ENCODE results near the gene COL4A3. TPM values are rescaled to one million over a fixed set of nuclear protein-coding genes. Genes with fewer than 3 reads are reported as not detected.

Gene COL4A3
- total RNA-seq, 1 experiment from 2014 or later: 0.12 TPM

- ChIA-PET POLR2A (interaction anchor here (0.6 to 1.8 kb wide), 6 partner anchors 33 to 110 kb away, joined by 3 to 7 read pairs (median 3); partner anchors contain the start of gene MFF), CTCF (interaction anchor here (0.6 to 5.2 kb wide), 46 partner anchors 9 to 1849 kb away, joined by 3 to 141 read pairs (median 3); partner anchors contain the start of genes COL4A3, COL4A4 and MFF)
- TF ChIP-seq CTCF (IDR thresholded peaks at IDR 0.05; ENCODE audit: unreplicated experiment): peak; percentile 87
- H3K36me3 Mint-ChIP-seq (ENCODE audit: insufficient read depth, unreplicated experiment): no peaks in the 10 kb centered on the region
- H3K9me3 Mint-ChIP-seq (ENCODE audit: unreplicated experiment): no peaks in the 10 kb centered on the region
- no peak overlapping the region for H3K27ac Mint-ChIP-seq (ENCODE audit: low read depth, unreplicated experiment)
- no TSS peak for BruUV-seq (replicated peaks)
- no peaks in the 10 kb centered on the region for H3K4me1 Mint-ChIP-seq (ENCODE audit: insufficient read depth, unreplicated experiment)
- no peak overlapping the region for H3K4me3 Mint-ChIP-seq (ENCODE audit: unreplicated experiment)
- DNase-seq (ENCODE audit: unreplicated experiment): peak; percentile 73
- intact Hi-C loops (cut with micrococcal nuclease): loop anchor here (1.0 kb wide), 2 partner anchors 108 to 528 kb away; no protein-coding TSS in a partner anchor
- peaks cover 18% of the 10 kb centered on the region for H3K27me3 Mint-ChIP-seq (ENCODE audit: insufficient read depth, unreplicated experiment)
These were observed 74.1 kb downstream of the COL4A3 start for GRCh38 chr2:227238238-227239237.

GRCh38 chr2:227241005-227241404 lies 76.6 kb downstream of the COL4A3 start:
- H3K9me3 Mint-ChIP-seq (ENCODE audit: unreplicated experiment): no peaks in the 10 kb centered on the region
- H3K36me3 Mint-ChIP-seq (ENCODE audit: insufficient read depth, unreplicated experiment): no peaks in the 10 kb centered on the region
- POLR2A ChIA-PET: no interaction called here
- H3K27ac Mint-ChIP-seq (ENCODE audit: low read depth, unreplicated experiment): no peak overlapping the region
- DNase-seq (ENCODE audit: unreplicated experiment): no peak
- TF ChIP-seq CTCF (IDR thresholded peaks at IDR 0.05; ENCODE audit: unreplicated experiment): no peak
- no peaks in the 10 kb centered on the region for H3K4me1 Mint-ChIP-seq (ENCODE audit: insufficient read depth, unreplicated experiment)
- CTCF ChIA-PET: interaction anchor here (0.7 to 5.2 kb wide), 2 partner anchors 28 to 107 kb away, joined by 3 to 141 read pairs; no protein-coding TSS in a partner anchor
- no TSS peak for BruUV-seq (replicated peaks)
- intact Hi-C loops (cut with micrococcal nuclease): no loop called here
- no peak overlapping the region for H3K4me3 Mint-ChIP-seq (ENCODE audit: unreplicated experiment)
- H3K27me3 Mint-ChIP-seq (ENCODE audit: insufficient read depth, unreplicated experiment): peaks cover 18% of the 10 kb centered on the region

- Mint-ChIP-seq H3K27me3 (ENCODE audit: insufficient read depth, unreplicated experiment) (no peaks in the 10 kb centered on the region), H3K4me3 (ENCODE audit: unreplicated experiment) (no peak overlapping the region), H3K27ac (ENCODE audit: low read depth, unreplicated experiment) (no peak overlapping the region), H3K36me3 (ENCODE audit: insufficient read depth, unreplicated experiment) (no peaks in the 10 kb centered on the region), H3K4me1 (ENCODE audit: insufficient read depth, unreplicated experiment) (no peaks in the 10 kb centered on the region), H3K9me3 (ENCODE audit: unreplicated experiment) (no peaks in the 10 kb centered on the region)
- intact Hi-C loops (cut with micrococcal nuclease): no loop called here
- no TSS peak for BruUV-seq (replicated peaks)
- POLR2A ChIA-PET: no interaction called here
- CTCF ChIA-PET: no interaction called here
- no peak for TF ChIP-seq CTCF (IDR thresholded peaks at IDR 0.05; ENCODE audit: unreplicated experiment)
- no peak for DNase-seq (ENCODE audit: unreplicated experiment)
These were observed 84.5 kb downstream of the COL4A3 start for GRCh38 chr2:227248876-227249275.

- no TSS peak for BruUV-seq (replicated peaks)
- DNase-seq (ENCODE audit: unreplicated experiment): no peak
- Mint-ChIP-seq H3K27me3 (ENCODE audit: insufficient read depth, unreplicated experiment) (no peaks in the 10 kb centered on the region), H3K27ac (ENCODE audit: low read depth, unreplicated experiment) (no peak overlapping the region), H3K4me1 (ENCODE audit: insufficient read depth, unreplicated experiment) (no peaks in the 10 kb centered on the region), H3K9me3 (ENCODE audit: unreplicated experiment) (no peaks in the 10 kb centered on the region), H3K36me3 (ENCODE audit: insufficient read depth, unreplicated experiment) (no peaks in the 10 kb centered on the region), H3K4me3 (ENCODE audit: unreplicated experiment) (no peak overlapping the region)
- ChIA-PET POLR2A (no interaction called here), CTCF (interaction anchor here (0.7 to 2.6 kb wide), 2 partner anchors 15 to 73 kb away, joined by 3 to 16 read pairs; no protein-coding TSS in a partner anchor)
- no peak for TF ChIP-seq CTCF (IDR thresholded peaks at IDR 0.05; ENCODE audit: unreplicated experiment)
- intact Hi-C loops (cut with micrococcal nuclease): no loop called here
These were observed 88.4 kb downstream of the COL4A3 start for GRCh38 chr2:227252831-227253230.

Data from MCF 10A (cell line).